Osteoblast (primary cell): ENCODE results near the gene LRFN3. TPM values are rescaled to one million over a fixed set of nuclear protein-coding genes. Genes with fewer than 3 reads are reported as not detected.
"Not testable (repeated sequence)": the region's sequence is repeated elsewhere in the genome, so short reads cannot be mapped to it uniquely, and the experiment has no call there.

Experiments used
- DNase-seq: peaks from one replicate; pipeline ENCODE4 v3.0.0; 2011; ENCODE audit warnings: low spot score, mixed read lengths; ENCODE audit not compliant: insufficient read length; ENCODE audit errors: missing footprints
- H2AFZ ChIP-seq: 2 replicates; pipeline ENCODE4 v1.6.0; 2011; ENCODE audit warnings: mild to moderate bottlenecking, low read length
- H3K27ac ChIP-seq: 2 replicates; pipeline ENCODE4 v1.5.1; 2011; ENCODE audit warnings: mild to moderate bottlenecking, low read depth, low read length, moderate library complexity
- H3K27me3 ChIP-seq: 2 replicates; pipeline ENCODE4 v1.6.0; 2012; ENCODE audit warnings: mild to moderate bottlenecking, control low read depth, inconsistent platforms, low read length, moderate library complexity; ENCODE audit not compliant: insufficient read depth
- H3K36me3 ChIP-seq: 2 replicates; pipeline ENCODE4 v1.5.1; 2011; ENCODE audit warnings: mild to moderate bottlenecking, low read length, control low read depth, moderate library complexity; ENCODE audit not compliant: insufficient read depth
- H3K4me1 ChIP-seq: 2 replicates; pipeline ENCODE4 v1.5.1; 2011; ENCODE audit warnings: mild to moderate bottlenecking, low read length, control low read depth, moderate library complexity; ENCODE audit not compliant: insufficient read depth
- H3K4me2 ChIP-seq: 2 replicates; pipeline ENCODE4 v1.6.0; 2011; ENCODE audit warnings: mild to moderate bottlenecking, low read length; ENCODE audit not compliant: insufficient read depth
- H3K4me3 ChIP-seq: fragments of 200-600 bp; sonication (generic); 3 replicates; pipeline ENCODE4 v1.5.1; 2012; ENCODE audit warnings: mild to moderate bottlenecking, low read length, inconsistent platforms; ENCODE audit not compliant: insufficient read depth
- H3K79me2 ChIP-seq: 2 replicates; pipeline ENCODE4 v1.6.0; 2012; ENCODE audit warnings: mild to moderate bottlenecking, low read length, control low read depth, inconsistent platforms; ENCODE audit not compliant: insufficient read depth
- H3K9me3 ChIP-seq: 2 replicates; pipeline ENCODE4 v1.5.1; 2011; ENCODE audit warnings: low read depth, low read length, control low read depth
- H4K20me1 ChIP-seq: 2 replicates; pipeline ENCODE4 v1.6.0; 2012; ENCODE audit warnings: mild to moderate bottlenecking, low read length, control low read depth; ENCODE audit not compliant: insufficient read depth
- total RNA-seq: library from RNA; depleted of rRNA; stranded (reverse); fragments of >200 nt; gene quantifications from 2 replicates; pipeline ENCODE4 v1.2.3, GENCODE V29; 2012
- TF ChIP-seq, protein P1 (sequence below): IDR thresholded peaks from 2 replicates; pipeline ENCODE4 v1.5.1; 2011; ENCODE audit warnings: mild to moderate bottlenecking, low read depth, low read length, moderate library complexity; ENCODE audit errors: extremely low read depth

Gene LRFN3
- total RNA-seq, 1 donor = 6.9 TPM

DNA sequence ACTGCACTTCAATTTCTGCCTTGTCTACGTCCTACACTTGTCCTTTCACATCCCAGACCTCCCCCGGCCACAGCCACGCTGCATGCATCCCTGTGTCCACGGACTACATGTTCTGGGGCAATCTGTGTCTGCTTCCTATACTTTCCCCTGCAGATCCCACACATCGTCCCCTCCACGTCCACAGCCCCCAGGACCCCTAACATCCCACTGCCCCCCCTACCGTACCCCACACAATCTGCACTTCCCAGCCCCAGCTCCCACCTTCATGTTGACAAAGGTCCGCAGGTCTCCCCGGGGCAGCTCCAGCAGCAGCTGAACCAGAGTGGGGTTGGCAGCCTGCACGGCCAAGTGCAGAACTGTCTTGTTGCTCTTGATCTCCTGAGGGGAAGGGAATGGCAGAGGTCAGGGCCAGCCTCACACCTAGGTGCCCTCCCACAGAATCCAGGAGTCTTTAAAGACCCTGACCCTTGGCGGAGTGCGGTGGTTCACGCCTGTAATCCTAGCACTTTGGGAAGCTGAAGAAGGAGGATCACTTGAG is 46.0 kb upstream of the LRFN3 start:
- Histone ChIP-seq H3K4me1 (no peaks in the 10 kb centered on the region), H3K4me2 (no peak overlapping the region), H3K36me3 (peaks cover 51% of the 10 kb centered on the region), H2AFZ (no peak overlapping the region), H3K27ac (no peak overlapping the region), H3K79me2 (no peaks in the 10 kb centered on the region), H4K20me1 (no peaks in the 10 kb centered on the region), H3K4me3 (no peak overlapping the region), H3K27me3 (no peaks in the 10 kb centered on the region), H3K9me3 (no peaks in the 10 kb centered on the region)
- TF ChIP-seq, protein P1, sequence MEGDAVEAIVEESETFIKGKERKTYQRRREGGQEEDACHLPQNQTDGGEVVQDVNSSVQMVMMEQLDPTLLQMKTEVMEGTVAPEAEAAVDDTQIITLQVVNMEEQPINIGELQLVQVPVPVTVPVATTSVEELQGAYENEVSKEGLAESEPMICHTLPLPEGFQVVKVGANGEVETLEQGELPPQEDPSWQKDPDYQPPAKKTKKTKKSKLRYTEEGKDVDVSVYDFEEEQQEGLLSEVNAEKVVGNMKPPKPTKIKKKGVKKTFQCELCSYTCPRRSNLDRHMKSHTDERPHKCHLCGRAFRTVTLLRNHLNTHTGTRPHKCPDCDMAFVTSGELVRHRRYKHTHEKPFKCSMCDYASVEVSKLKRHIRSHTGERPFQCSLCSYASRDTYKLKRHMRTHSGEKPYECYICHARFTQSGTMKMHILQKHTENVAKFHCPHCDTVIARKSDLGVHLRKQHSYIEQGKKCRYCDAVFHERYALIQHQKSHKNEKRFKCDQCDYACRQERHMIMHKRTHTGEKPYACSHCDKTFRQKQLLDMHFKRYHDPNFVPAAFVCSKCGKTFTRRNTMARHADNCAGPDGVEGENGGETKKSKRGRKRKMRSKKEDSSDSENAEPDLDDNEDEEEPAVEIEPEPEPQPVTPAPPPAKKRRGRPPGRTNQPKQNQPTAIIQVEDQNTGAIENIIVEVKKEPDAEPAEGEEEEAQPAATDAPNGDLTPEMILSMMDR = no peak
- DNase-seq = peak; percentile 76

DNA sequence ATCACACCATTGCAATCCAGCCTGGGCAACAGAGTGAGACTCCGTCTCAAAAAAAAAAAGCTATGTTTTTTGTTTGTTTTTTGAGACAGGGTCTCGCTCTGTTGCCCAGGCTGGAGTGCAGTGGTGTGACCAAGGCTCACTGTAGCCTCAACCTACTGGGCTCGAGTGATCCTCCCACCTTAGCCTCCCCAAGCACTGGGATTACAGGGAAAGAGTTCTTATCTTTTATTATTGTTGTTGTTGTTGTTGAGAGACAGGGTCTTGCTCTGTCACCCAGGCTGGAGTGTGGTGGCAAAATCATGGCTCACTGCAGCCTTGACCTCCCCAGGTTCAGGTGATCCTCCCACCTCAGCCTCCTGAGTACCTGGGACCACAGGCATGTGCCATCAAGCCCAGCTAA is 44.4 kb upstream of the LRFN3 start:
- not testable (repeated sequence) for H2AFZ ChIP-seq, H3K9me3 ChIP-seq, H3K27ac ChIP-seq, H3K4me3 ChIP-seq, H3K4me2 ChIP-seq, H3K79me2 ChIP-seq, H4K20me1 ChIP-seq, DNase-seq, H3K4me1 ChIP-seq, H3K27me3 ChIP-seq
- peaks cover 62% of the 10 kb centered on the region for H3K36me3 ChIP-seq

DNA sequence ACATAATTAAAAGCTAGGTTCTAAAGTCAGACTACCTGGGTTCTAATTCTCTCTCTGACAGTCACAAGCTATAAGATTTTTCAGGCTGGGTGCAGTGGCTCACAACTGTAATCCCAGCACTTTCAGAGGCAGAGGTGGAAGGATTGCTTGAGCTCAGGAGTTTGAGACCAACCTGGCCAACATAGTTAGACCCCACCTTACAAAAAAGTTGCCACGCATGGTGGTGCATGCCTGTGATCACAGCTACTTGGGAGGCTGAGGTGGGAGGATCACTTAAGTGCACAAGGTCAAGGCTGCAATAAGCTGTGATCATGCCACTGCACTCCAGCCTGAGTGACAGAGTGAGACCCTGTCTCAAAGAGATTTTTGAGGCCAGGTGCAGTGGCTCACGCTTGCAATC is 41.8 kb upstream of the LRFN3 start:
- no peak overlapping the region for H2AFZ ChIP-seq
- no peaks in the 10 kb centered on the region for H3K4me1 ChIP-seq
- H3K27ac ChIP-seq = no peak overlapping the region
- peaks cover 21% of the 10 kb centered on the region for H3K79me2 ChIP-seq
- H3K27me3 ChIP-seq = no peaks in the 10 kb centered on the region
- no peak overlapping the region for H3K4me2 ChIP-seq
- TF ChIP-seq, protein P1 = no peak
- no peak overlapping the region for H3K4me3 ChIP-seq
- no peaks in the 10 kb centered on the region for H4K20me1 ChIP-seq
- peaks cover 46% of the 10 kb centered on the region for H3K36me3 ChIP-seq
- no peak for DNase-seq
- H3K9me3 ChIP-seq = no peaks in the 10 kb centered on the region

DNA sequence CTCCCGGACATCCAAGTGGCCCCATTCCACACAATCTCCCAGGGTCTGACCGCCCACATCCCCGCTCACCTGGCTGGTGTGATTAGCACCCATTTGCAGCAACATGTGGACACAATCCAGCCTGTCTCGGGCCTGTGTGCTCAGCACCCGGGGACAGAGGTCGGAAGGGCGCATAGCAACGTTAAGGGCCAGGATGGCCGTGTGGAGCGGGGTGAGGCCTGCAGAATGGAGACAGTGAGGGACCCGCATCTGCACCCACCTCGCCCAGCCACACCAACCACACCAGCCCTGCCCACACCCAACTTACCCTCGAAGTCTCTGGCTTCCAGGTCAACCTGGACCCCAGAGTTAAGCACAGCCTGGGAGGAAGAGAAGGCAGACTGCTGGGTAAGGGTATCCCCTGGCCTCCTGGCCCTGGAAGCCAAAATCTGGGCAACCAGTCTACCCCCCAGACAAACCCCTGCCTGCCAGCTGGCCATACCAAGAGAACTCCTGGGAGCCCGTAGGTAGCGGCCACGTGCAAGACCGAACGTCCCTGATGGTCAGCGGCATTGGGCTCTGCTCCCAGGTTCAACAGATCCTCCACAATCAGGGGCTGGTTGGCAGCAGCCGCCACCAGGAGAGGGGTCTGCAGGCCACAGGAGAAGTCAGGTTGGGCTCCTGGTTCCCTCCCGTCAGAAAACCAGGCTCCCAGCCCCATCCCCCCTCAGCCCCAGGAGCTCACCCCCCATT is 40.1 kb upstream of the LRFN3 start:
- Histone ChIP-seq H3K27ac (no peak overlapping the region), H2AFZ (no peak overlapping the region), H3K27me3 (no peaks in the 10 kb centered on the region), H3K4me1 (peaks cover 4% of the 10 kb centered on the region), H3K79me2 (peaks cover 21% of the 10 kb centered on the region), H4K20me1 (no peaks in the 10 kb centered on the region), H3K9me3 (no peaks in the 10 kb centered on the region), H3K4me2 (no peak overlapping the region), H3K4me3 (no peak overlapping the region), H3K36me3 (peaks cover 30% of the 10 kb centered on the region)
- TF ChIP-seq, protein P1 = no peak
- peak; percentile 9 for DNase-seq
